DND-41 (cell line): ENCODE measurements around the gene PRPF38B.

Source experiments
- EZH2 ChIP-seq: IDR thresholded peaks from 3 replicates; pipeline ENCODE4 v1.6.1; 2012; ENCODE audit warnings: borderline replicate concordance, low read depth, mild to moderate bottlenecking, moderate library complexity, low read length, inconsistent platforms; ENCODE audit not compliant: severe bottlenecking
- TF ChIP-seq, protein P1 (sequence below): IDR thresholded peaks from 2 replicates; pipeline ENCODE4 v1.5.1; 2012; ENCODE audit warnings: borderline replicate concordance, low read length, moderate library complexity, mild to moderate bottlenecking; ENCODE audit not compliant: poor library complexity, severe bottlenecking; ENCODE audit errors: extremely low read depth

DNA sequence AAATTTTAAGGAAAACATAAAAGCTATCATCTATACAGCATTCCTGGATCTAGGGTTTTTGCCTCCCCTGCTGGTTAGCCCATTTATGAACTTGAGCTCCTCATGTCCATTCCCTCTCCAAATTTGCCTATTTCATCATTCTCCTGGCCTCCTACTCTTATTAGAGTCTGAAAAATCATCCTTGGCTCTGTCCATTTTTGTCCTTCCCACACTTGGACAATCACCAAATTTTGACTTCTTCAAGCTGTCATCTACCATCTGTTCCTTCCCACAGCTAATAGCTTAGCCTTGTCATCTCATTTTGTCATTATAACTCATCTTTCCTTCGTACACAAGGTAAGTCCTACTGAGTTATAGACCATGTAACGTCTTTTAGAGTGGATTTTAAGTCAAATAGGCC lies 29.0 kb upstream of the PRPF38B start:
- TF ChIP-seq, protein P1, sequence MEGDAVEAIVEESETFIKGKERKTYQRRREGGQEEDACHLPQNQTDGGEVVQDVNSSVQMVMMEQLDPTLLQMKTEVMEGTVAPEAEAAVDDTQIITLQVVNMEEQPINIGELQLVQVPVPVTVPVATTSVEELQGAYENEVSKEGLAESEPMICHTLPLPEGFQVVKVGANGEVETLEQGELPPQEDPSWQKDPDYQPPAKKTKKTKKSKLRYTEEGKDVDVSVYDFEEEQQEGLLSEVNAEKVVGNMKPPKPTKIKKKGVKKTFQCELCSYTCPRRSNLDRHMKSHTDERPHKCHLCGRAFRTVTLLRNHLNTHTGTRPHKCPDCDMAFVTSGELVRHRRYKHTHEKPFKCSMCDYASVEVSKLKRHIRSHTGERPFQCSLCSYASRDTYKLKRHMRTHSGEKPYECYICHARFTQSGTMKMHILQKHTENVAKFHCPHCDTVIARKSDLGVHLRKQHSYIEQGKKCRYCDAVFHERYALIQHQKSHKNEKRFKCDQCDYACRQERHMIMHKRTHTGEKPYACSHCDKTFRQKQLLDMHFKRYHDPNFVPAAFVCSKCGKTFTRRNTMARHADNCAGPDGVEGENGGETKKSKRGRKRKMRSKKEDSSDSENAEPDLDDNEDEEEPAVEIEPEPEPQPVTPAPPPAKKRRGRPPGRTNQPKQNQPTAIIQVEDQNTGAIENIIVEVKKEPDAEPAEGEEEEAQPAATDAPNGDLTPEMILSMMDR: no peak
- TF ChIP-seq EZH2: no peak
